ENCODE data around the gene AMZ2. TPM values are rescaled to one million over a fixed set of nuclear protein-coding genes. Genes with fewer than 3 reads are reported as not detected.
"Not testable (repeated sequence)": the region's sequence is repeated elsewhere in the genome, so short reads cannot be mapped to it uniquely, and the experiment has no call there.

AMZ2 gene
- polyA plus RNA-seq, 1 donor (not counting 4 experiments of a cell fraction or from before 2014, with no cell fraction given): 123 TPM

DNA sequence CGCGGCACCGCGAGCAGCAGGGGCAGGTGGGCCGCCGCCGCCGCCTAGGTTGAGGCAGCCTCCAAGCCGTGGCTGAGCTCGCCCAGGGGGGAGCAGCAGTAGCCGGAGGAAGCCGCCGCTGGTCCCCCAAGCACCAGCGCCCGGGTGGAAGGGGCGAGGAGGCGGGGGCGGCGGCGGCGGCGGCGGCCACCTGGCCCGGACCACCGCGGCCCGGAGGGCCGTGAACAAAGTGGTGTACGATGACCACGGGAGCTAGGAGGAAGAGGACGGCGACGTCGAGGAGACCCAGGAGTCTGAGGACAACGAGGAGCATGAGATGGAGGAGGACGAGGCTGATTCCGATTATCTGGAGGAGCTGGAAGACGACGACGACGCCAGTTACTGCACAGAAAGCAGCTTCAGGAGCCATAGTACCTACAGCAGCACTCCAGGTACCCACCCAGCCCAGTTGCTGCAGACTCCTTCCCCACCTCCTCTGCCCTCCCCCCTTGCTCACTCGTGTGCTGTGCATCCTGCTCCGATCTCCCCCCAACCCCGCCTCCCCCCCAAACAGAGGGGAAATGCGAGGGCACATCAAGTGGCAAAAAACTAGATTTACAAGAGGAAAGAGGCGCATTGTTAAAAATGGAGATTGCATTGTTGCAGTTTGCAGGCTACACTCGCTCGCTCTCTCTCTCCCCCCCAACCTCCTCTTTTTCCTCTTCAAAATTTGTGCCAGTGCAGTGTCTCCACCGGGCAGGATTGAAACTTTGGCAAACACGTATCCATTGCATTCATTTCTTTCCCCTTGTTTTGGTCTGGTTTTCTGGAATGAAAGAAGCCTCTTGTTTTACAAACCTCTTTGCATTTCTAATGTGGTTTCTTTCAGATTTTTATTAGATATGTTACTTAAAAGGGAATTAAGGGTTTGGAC, 41.8 kb upstream of the AMZ2 start:
- no peak for FAIRE-seq
- DNase-seq (ENCODE audit: low read depth, low spot score): no peak
- Histone ChIP-seq H3K27ac (ENCODE audit: control insufficient read depth, insufficient read depth, low read length) (no peak overlapping the region), H3K9me3 (ENCODE audit: control insufficient read depth, low read depth, low read length) (no peaks in the 10 kb centered on the region), H3K9ac (ENCODE audit: control insufficient read depth, extremely low read depth, insufficient read depth, low read length) (peak overlapping the region; percentile 69), H3K9me1 (ENCODE audit: control insufficient read depth, extremely low read depth, insufficient read depth, low read length) (no peaks in the 10 kb centered on the region), H2AFZ (ENCODE audit: control insufficient read depth, low read length) (peak overlapping the region; percentile 99), H3K79me2 (ENCODE audit: control insufficient read depth, insufficient read depth, low read length) (no peaks in the 10 kb centered on the region), H3K36me3 (ENCODE audit: control insufficient read depth in 2 of 2, extremely low read depth in 1 of 2, insufficient read depth in 2 of 2, low read length in 2 of 2) (no peaks in the 10 kb centered on the region), H3K4me2 (ENCODE audit: control insufficient read depth, extremely low read depth, insufficient read depth, low read depth, low read length) (peak overlapping the region; percentile 79), H3K27me3 (ENCODE audit: control insufficient read depth, extremely low read depth, insufficient read depth, low read length) (no peaks in the 10 kb centered on the region), H3K4me3 (ENCODE audit: control insufficient read depth in 2 of 3, extremely low read depth in 1 of 3, insufficient read depth in 2 of 3, low read depth in 1 of 3, low read length in 3 of 3) (peak overlapping the region; percentile 67 to 75 (median 68)), H3K4me1 (ENCODE audit: control insufficient read depth, extremely low read depth, insufficient read depth, low read length) (peaks cover 12% of the 10 kb centered on the region), H4K20me1 (ENCODE audit: control insufficient read depth, extremely low read depth, insufficient read depth, low read length) (no peaks in the 10 kb centered on the region)
- dilution Hi-C loops (cut with MboI; ENCODE audit: extremely low pct_ligation_motif_present, low sequenced_read_pairs): no loop called here
- TF ChIP-seq, protein P1, sequence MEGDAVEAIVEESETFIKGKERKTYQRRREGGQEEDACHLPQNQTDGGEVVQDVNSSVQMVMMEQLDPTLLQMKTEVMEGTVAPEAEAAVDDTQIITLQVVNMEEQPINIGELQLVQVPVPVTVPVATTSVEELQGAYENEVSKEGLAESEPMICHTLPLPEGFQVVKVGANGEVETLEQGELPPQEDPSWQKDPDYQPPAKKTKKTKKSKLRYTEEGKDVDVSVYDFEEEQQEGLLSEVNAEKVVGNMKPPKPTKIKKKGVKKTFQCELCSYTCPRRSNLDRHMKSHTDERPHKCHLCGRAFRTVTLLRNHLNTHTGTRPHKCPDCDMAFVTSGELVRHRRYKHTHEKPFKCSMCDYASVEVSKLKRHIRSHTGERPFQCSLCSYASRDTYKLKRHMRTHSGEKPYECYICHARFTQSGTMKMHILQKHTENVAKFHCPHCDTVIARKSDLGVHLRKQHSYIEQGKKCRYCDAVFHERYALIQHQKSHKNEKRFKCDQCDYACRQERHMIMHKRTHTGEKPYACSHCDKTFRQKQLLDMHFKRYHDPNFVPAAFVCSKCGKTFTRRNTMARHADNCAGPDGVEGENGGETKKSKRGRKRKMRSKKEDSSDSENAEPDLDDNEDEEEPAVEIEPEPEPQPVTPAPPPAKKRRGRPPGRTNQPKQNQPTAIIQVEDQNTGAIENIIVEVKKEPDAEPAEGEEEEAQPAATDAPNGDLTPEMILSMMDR (optimal IDR thresholded peaks at IDR 0.05 in 1 of 3, IDR thresholded peaks at IDR 0.05 in 1 of 3, conservative IDR thresholded peaks at IDR 0.05 in 1 of 3; ENCODE audit: extremely low read depth in 1 of 3, insufficient read depth in 2 of 3, low read length in 3 of 3): no peak
- TF ChIP-seq EZH2 (IDR thresholded peaks at IDR 0.05; ENCODE audit: low read length): no peak

DNA sequence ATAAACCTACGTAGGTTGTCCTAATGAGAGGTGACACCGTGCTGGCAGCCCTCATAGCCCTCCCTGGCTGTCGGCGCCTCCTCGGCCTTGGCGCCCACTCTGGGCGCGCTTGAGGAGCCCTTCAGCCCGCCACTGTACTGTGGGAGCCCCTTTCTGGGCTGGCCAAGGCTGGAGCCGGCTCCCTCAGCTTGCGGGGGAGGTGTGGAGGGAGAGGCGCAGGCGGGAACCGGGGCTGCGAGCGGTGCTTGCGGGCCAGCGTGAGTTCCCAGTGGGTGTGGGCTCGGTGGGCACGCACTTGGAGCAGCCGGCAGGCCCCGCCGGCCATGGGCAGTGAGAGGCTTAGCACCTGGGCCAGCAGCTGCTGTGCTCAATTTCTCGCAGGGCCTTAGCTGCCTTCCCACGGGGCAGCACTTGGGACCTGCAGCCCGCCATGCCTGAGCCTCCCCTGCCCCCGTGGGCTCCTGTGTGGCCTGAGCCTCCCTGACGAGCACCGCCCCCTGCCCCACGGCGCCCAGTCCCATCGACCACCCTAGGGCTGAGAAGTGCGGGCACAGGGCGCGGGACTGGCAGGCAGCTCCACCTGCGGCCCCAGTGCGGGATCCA, 40.1 kb upstream of the AMZ2 start:
- Histone ChIP-seq H3K4me1 (ENCODE audit: control insufficient read depth, extremely low read depth, insufficient read depth, low read length) (peaks cover 12% of the 10 kb centered on the region), H3K4me3 (ENCODE audit: control insufficient read depth in 2 of 3, extremely low read depth in 1 of 3, insufficient read depth in 2 of 3, low read depth in 1 of 3, low read length in 3 of 3) (no peak overlapping the region), H3K9me1 (ENCODE audit: control insufficient read depth, extremely low read depth, insufficient read depth, low read length) (no peaks in the 10 kb centered on the region), H2AFZ (ENCODE audit: control insufficient read depth, low read length) (no peak overlapping the region), H3K4me2 (ENCODE audit: control insufficient read depth, extremely low read depth, insufficient read depth, low read depth, low read length) (no peak overlapping the region), H3K9ac (ENCODE audit: control insufficient read depth, extremely low read depth, insufficient read depth, low read length) (no peak overlapping the region), H3K36me3 (ENCODE audit: control insufficient read depth in 2 of 2, extremely low read depth in 1 of 2, insufficient read depth in 2 of 2, low read length in 2 of 2) (no peaks in the 10 kb centered on the region), H3K27me3 (ENCODE audit: control insufficient read depth, extremely low read depth, insufficient read depth, low read length) (no peaks in the 10 kb centered on the region), H3K27ac (ENCODE audit: control insufficient read depth, insufficient read depth, low read length) (no peak overlapping the region), H3K9me3 (ENCODE audit: control insufficient read depth, low read depth, low read length) (no peaks in the 10 kb centered on the region), H3K79me2 (ENCODE audit: control insufficient read depth, insufficient read depth, low read length) (no peaks in the 10 kb centered on the region), H4K20me1 (ENCODE audit: control insufficient read depth, extremely low read depth, insufficient read depth, low read length) (no peaks in the 10 kb centered on the region)
- dilution Hi-C loops (cut with MboI; ENCODE audit: extremely low pct_ligation_motif_present, low sequenced_read_pairs): no loop called here
- DNase-seq (ENCODE audit: low read depth, low spot score) (no peak), FAIRE-seq (no peak)
- TF ChIP-seq, protein P1 (optimal IDR thresholded peaks at IDR 0.05 in 1 of 3, IDR thresholded peaks at IDR 0.05 in 1 of 3, conservative IDR thresholded peaks at IDR 0.05 in 1 of 3; ENCODE audit: extremely low read depth in 1 of 3, insufficient read depth in 2 of 3, low read length in 3 of 3): no peak
- TF ChIP-seq EZH2 (IDR thresholded peaks at IDR 0.05; ENCODE audit: low read length): no peak

GRCh38 chr17:68208651-68209050, 39.2 kb upstream of the AMZ2 start:
- dilution Hi-C loops (cut with MboI; ENCODE audit: extremely low pct_ligation_motif_present, low sequenced_read_pairs); H3K9ac ChIP-seq (ENCODE audit: control insufficient read depth, extremely low read depth, insufficient read depth, low read length); H3K9me1 ChIP-seq (ENCODE audit: control insufficient read depth, extremely low read depth, insufficient read depth, low read length); H3K79me2 ChIP-seq (ENCODE audit: control insufficient read depth, insufficient read depth, low read length); H3K36me3 ChIP-seq (ENCODE audit: control insufficient read depth in 2 of 2, extremely low read depth in 1 of 2, insufficient read depth in 2 of 2, low read length in 2 of 2); FAIRE-seq; H3K4me2 ChIP-seq (ENCODE audit: control insufficient read depth, extremely low read depth, insufficient read depth, low read depth, low read length); H3K4me3 ChIP-seq (ENCODE audit: control insufficient read depth in 2 of 3, extremely low read depth in 1 of 3, insufficient read depth in 2 of 3, low read depth in 1 of 3, low read length in 3 of 3); H3K27ac ChIP-seq (ENCODE audit: control insufficient read depth, insufficient read depth, low read length); H2AFZ ChIP-seq (ENCODE audit: control insufficient read depth, low read length); DNase-seq (ENCODE audit: low read depth, low spot score); H3K9me3 ChIP-seq (ENCODE audit: control insufficient read depth, low read depth, low read length); H3K27me3 ChIP-seq (ENCODE audit: control insufficient read depth, extremely low read depth, insufficient read depth, low read length); H4K20me1 ChIP-seq (ENCODE audit: control insufficient read depth, extremely low read depth, insufficient read depth, low read length): not testable (repeated sequence)
- peaks cover 12% of the 10 kb centered on the region for H3K4me1 ChIP-seq (ENCODE audit: control insufficient read depth, extremely low read depth, insufficient read depth, low read length)
